Breast epithelium (tissue), 4 donors: ENCODE data around the gene PHACTR1. TPM values are rescaled to one million over a fixed set of nuclear protein-coding genes. Genes with fewer than 3 reads are reported as not detected.

Experiments used
- DNase-seq, 2 donors: peaks; one replicate each; pipeline ENCODE4 v3.0.0-alpha.2; 2019; ENCODE audit warnings: low spot score in 2 of 2
- H3K27ac ChIP-seq, 2 donors: fragments of 200-600 bp; sonication (generic) in 1 of 2; one replicate each; pipeline ENCODE4 v1.5.1; 2016 to 2019; ENCODE audit warnings: mild to moderate bottlenecking in 1 of 2
- H3K27me3 ChIP-seq, 2 donors: fragments of 200-600 bp; sonication (generic) in 1 of 2; one replicate each; pipeline versions ENCODE4 v1.5.1 to v1.6.0; 2017 to 2019; ENCODE audit warnings: control low read depth in 1 of 2, mild to moderate bottlenecking in 1 of 2
- H3K36me3 ChIP-seq: fragments of 200-600 bp; one replicate; pipeline ENCODE4 v1.5.1; 2019
- H3K4me1 ChIP-seq, 2 donors: fragments of 200-600 bp; sonication (generic); one replicate each; pipeline ENCODE4 v1.5.1; 2016 to 2019; ENCODE audit warnings: control low read depth in 1 of 2
- H3K4me3 ChIP-seq, 3 donors: fragments of 200-600 bp; sonication (generic); 1 replicate in 2 of 3; 2 replicates in 1 of 3; pipeline ENCODE4 v1.5.1; 2016 to 2019; ENCODE audit warnings: mild to moderate bottlenecking in 3 of 3, moderate library complexity in 2 of 3
- H3K9me3 ChIP-seq, 2 donors: fragments of 200-600 bp; sonication (generic) in 1 of 2; one replicate each; pipeline ENCODE4 v1.5.1; 2016 to 2019; ENCODE audit warnings: control low read depth in 1 of 2
- CTCF ChIP-seq, 3 donors: fragments of 450-650 bp; IDR thresholded peaks; one replicate each; pipeline ENCODE4 v1.5.1; 2016 to 2017; ENCODE audit warnings: antibody characterized with exemption in 3 of 3, mild to moderate bottlenecking in 3 of 3, moderate library complexity in 3 of 3
- POLR2A ChIP-seq: fragments of 450-650 bp; IDR thresholded peaks from one replicate; pipeline ENCODE4 v1.6.1; 2016; ENCODE audit warnings: antibody characterized with exemption, mild to moderate bottlenecking, moderate library complexity
- POLR2AphosphoS5 ChIP-seq, 3 donors: sonication (generic); formaldehyde crosslinking; IDR thresholded peaks; one replicate each; pipeline ENCODE4 v1.6.1; 2017; ENCODE audit warnings: antibody characterized with exemption in 3 of 3
- intact Hi-C: fragments of 100-400 bp; cut with DNase I; formaldehyde crosslinking; loops from one replicate; pipeline ENCODE4 v1.15.1; 2023; ENCODE audit warnings: low total_unique reads
- total RNA-seq, 3 donors: library from RNA; depleted of rRNA; stranded (reverse); fragments of >200 nt; gene quantifications; one replicate each; pipeline ENCODE4 v1.1.0, GENCODE V29; 2016

Gene PHACTR1
- total RNA-seq, 3 donors from 2014 or later: 4.1 to 5.6 (median 4.6) TPM

- no peak for TF ChIP-seq POLR2AphosphoS5 (IDR thresholded peaks at IDR 0.05)
- TF ChIP-seq CTCF (IDR thresholded peaks at IDR 0.05): no peak
- no peak for TF ChIP-seq POLR2A
- H3K4me1 ChIP-seq: no peaks in the 10 kb centered on the region
- no peak overlapping the region for H3K27ac ChIP-seq
- no peak for DNase-seq
- H3K27me3 ChIP-seq: no peaks in the 10 kb centered on the region
- no peaks in the 10 kb centered on the region for H3K9me3 ChIP-seq
- no peak overlapping the region for H3K4me3 ChIP-seq
- H3K36me3 ChIP-seq: no peaks in the 10 kb centered on the region
- intact Hi-C loops: no loop called here
Measured at GRCh38 chr6:12947151-12947871, 230.7 kb downstream of the PHACTR1 start.

GRCh38 chr6:12947967-12948366, 231.4 kb downstream of the PHACTR1 start:
- no peak overlapping the region for H3K27ac ChIP-seq
- no peaks in the 10 kb centered on the region for H3K9me3 ChIP-seq
- intact Hi-C loops: no loop called here
- H3K36me3 ChIP-seq: no peaks in the 10 kb centered on the region
- no peak overlapping the region for H3K4me3 ChIP-seq
- H3K4me1 ChIP-seq: no peaks in the 10 kb centered on the region
- TF ChIP-seq POLR2A (no peak), CTCF (IDR thresholded peaks at IDR 0.05) (no peak), POLR2AphosphoS5 (IDR thresholded peaks at IDR 0.05) (no peak)
- no peaks in the 10 kb centered on the region for H3K27me3 ChIP-seq
- no peak for DNase-seq

GRCh38 chr6:12950976-12951375, 234.4 kb downstream of the PHACTR1 start:
- no peak for DNase-seq
- no peaks in the 10 kb centered on the region for H3K36me3 ChIP-seq
- intact Hi-C loops: no loop called here
- no peaks in the 10 kb centered on the region for H3K4me1 ChIP-seq
- H3K9me3 ChIP-seq: no peaks in the 10 kb centered on the region
- no peaks in the 10 kb centered on the region for H3K27me3 ChIP-seq
- no peak for TF ChIP-seq CTCF (IDR thresholded peaks at IDR 0.05)
- TF ChIP-seq POLR2AphosphoS5 (IDR thresholded peaks at IDR 0.05): no peak
- no peak for TF ChIP-seq POLR2A
- no peak overlapping the region for H3K4me3 ChIP-seq
- H3K27ac ChIP-seq: no peak overlapping the region

GRCh38 chr6:12951415-12951814, 234.8 kb downstream of the PHACTR1 start:
- no peak for TF ChIP-seq POLR2A
- no peak for TF ChIP-seq POLR2AphosphoS5 (IDR thresholded peaks at IDR 0.05)
- TF ChIP-seq CTCF (IDR thresholded peaks at IDR 0.05): no peak
- Histone ChIP-seq H3K27ac (no peak overlapping the region), H3K27me3 (no peaks in the 10 kb centered on the region), H3K4me3 (no peak overlapping the region), H3K36me3 (no peaks in the 10 kb centered on the region), H3K4me1 (no peaks in the 10 kb centered on the region), H3K9me3 (no peaks in the 10 kb centered on the region)
- intact Hi-C loops: no loop called here
- no peak for DNase-seq

- Histone ChIP-seq H3K27me3 (no peaks in the 10 kb centered on the region), H3K36me3 (no peaks in the 10 kb centered on the region), H3K9me3 (no peaks in the 10 kb centered on the region), H3K4me1 (no peaks in the 10 kb centered on the region), H3K27ac (no peak overlapping the region), H3K4me3 (no peak overlapping the region)
- no peak for TF ChIP-seq POLR2A
- TF ChIP-seq POLR2AphosphoS5 (IDR thresholded peaks at IDR 0.05): no peak
- no peak for TF ChIP-seq CTCF (IDR thresholded peaks at IDR 0.05)
- intact Hi-C loops: no loop called here
- DNase-seq: no peak
Measured at GRCh38 chr6:12952318-12952717, 235.8 kb downstream of the PHACTR1 start.
